DOHH2 (cell line): Measurements from ENCODE around the gene NFIX.

Experiments used
- H3F3A ChIP-seq: fragments of 200-600 bp; sonication (generic), shearing (Covaris generic); 2 replicates; pipeline ENCODE4 v1.6.0; 2016; ENCODE audit warnings: antibody characterized with exemption, mild to moderate bottlenecking; ENCODE audit not compliant: control insufficient read depth, insufficient read depth
- H3K27ac ChIP-seq: fragments of 200-600 bp; sonication (generic); 2 replicates; pipeline ENCODE4 v1.5.1; 2014; ENCODE audit warnings: low read depth, mild to moderate bottlenecking, low read length, moderate library complexity
- H3K27me3 ChIP-seq: fragments of 200-600 bp; sonication (generic); 2 replicates; pipeline ENCODE4 v1.6.1; 2014; ENCODE audit warnings: mild to moderate bottlenecking, low read length, mixed read lengths; ENCODE audit not compliant: control insufficient read depth
- H3K36me3 ChIP-seq: fragments of 200-600 bp; sonication (generic); 2 replicates; pipeline ENCODE4 v1.6.1; 2014; ENCODE audit warnings: mild to moderate bottlenecking, low read length, moderate library complexity, mixed read lengths; ENCODE audit not compliant: control insufficient read depth
- H3K4me1 ChIP-seq: fragments of 200-600 bp; sonication (generic); 2 replicates; pipeline ENCODE4 v1.6.1; 2014; ENCODE audit warnings: mild to moderate bottlenecking, low read length, mixed read lengths; ENCODE audit not compliant: control insufficient read depth
- H3K4me2 ChIP-seq: fragments of 200-600 bp; sonication (generic); 2 replicates; pipeline ENCODE4 v1.6.0; 2014; ENCODE audit warnings: mild to moderate bottlenecking, low read length, moderate library complexity
- H3K4me3 ChIP-seq: fragments of 200-600 bp; sonication (generic); 2 replicates; pipeline ENCODE4 v1.5.1; 2014; ENCODE audit warnings: mild to moderate bottlenecking, low read length, mixed read lengths
- H3K79me2 ChIP-seq: fragments of 200-600 bp; sonication (generic); 2 replicates; pipeline ENCODE4 v1.6.1; 2014; ENCODE audit warnings: mild to moderate bottlenecking, low read length, mixed read lengths; ENCODE audit not compliant: control insufficient read depth
- H3K9me2 ChIP-seq: fragments of 200-600 bp; sonication (generic); replicated peaks from 2 replicates; pipeline ENCODE4 v1.6.1; 2014; ENCODE audit warnings: mild to moderate bottlenecking, low read length, mixed read lengths; ENCODE audit not compliant: control insufficient read depth
- H3K9me3 ChIP-seq: fragments of 200-600 bp; sonication (generic); 2 replicates; pipeline ENCODE4 v1.6.1; 2014; ENCODE audit warnings: antibody characterized with exemption, low read length, mixed read lengths; ENCODE audit not compliant: control insufficient read depth, insufficient read depth
- H4K20me1 ChIP-seq: fragments of 200-600 bp; sonication (generic); 2 replicates; pipeline ENCODE4 v1.6.0; 2014; ENCODE audit warnings: low read depth, mild to moderate bottlenecking, antibody characterized with exemption, low read length, moderate library complexity; ENCODE audit not compliant: control insufficient read depth, insufficient read depth
- EZH2phosphoT487 ChIP-seq: fragments of 200-600 bp; sonication (generic); IDR thresholded peaks from 2 replicates; pipeline ENCODE4 v1.6.1; 2017; ENCODE audit warnings: borderline replicate concordance, mild to moderate bottlenecking, antibody characterized with exemption, low read length, moderate library complexity, mixed read lengths
- TF ChIP-seq, protein P1 (sequence below): fragments of 200-600 bp; sonication (generic); IDR thresholded peaks from one replicate; pipeline ENCODE4 v1.5.1; 2014; ENCODE audit warnings: antibody characterized with exemption, mild to moderate bottlenecking, low read depth, low read length; ENCODE audit not compliant: poor library complexity, severe bottlenecking

NFIX gene

DNA sequence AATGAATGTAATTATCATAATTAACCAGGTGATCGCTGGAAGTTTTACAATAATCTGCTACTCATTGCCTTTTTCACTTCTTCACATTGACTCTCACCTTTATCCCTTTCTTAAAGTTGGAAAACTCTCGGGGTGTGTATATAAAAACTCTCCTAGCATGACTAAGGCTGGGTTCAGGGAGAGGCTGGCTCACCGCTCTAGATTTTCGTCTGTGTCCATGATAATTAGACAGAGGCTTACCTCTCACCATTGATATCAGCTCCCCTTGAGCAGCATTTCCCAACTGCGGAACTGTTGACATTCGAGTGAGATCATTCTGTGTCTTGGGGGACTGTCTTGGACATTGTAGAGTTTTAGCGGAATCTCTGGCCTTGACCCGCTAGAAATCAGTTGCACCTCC is 39.4 kb downstream of the NFIX start:
- H3K9me3 ChIP-seq: no peaks in the 10 kb centered on the region
- no peak overlapping the region for H3K4me2 ChIP-seq
- no peak overlapping the region for H3K27ac ChIP-seq
- H3K9me2 ChIP-seq: no peaks in the 10 kb centered on the region
- H3K79me2 ChIP-seq: no peaks in the 10 kb centered on the region
- no peaks in the 10 kb centered on the region for H3K36me3 ChIP-seq
- H4K20me1 ChIP-seq: no peaks in the 10 kb centered on the region
- H3F3A ChIP-seq: no peaks in the 10 kb centered on the region
- TF ChIP-seq, protein P1, sequence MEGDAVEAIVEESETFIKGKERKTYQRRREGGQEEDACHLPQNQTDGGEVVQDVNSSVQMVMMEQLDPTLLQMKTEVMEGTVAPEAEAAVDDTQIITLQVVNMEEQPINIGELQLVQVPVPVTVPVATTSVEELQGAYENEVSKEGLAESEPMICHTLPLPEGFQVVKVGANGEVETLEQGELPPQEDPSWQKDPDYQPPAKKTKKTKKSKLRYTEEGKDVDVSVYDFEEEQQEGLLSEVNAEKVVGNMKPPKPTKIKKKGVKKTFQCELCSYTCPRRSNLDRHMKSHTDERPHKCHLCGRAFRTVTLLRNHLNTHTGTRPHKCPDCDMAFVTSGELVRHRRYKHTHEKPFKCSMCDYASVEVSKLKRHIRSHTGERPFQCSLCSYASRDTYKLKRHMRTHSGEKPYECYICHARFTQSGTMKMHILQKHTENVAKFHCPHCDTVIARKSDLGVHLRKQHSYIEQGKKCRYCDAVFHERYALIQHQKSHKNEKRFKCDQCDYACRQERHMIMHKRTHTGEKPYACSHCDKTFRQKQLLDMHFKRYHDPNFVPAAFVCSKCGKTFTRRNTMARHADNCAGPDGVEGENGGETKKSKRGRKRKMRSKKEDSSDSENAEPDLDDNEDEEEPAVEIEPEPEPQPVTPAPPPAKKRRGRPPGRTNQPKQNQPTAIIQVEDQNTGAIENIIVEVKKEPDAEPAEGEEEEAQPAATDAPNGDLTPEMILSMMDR: no peak
- no peak for TF ChIP-seq EZH2phosphoT487
- peaks cover 62% of the 10 kb centered on the region for H3K27me3 ChIP-seq
- peaks cover 7% of the 10 kb centered on the region for H3K4me1 ChIP-seq
- no peak overlapping the region for H3K4me3 ChIP-seq

DNA sequence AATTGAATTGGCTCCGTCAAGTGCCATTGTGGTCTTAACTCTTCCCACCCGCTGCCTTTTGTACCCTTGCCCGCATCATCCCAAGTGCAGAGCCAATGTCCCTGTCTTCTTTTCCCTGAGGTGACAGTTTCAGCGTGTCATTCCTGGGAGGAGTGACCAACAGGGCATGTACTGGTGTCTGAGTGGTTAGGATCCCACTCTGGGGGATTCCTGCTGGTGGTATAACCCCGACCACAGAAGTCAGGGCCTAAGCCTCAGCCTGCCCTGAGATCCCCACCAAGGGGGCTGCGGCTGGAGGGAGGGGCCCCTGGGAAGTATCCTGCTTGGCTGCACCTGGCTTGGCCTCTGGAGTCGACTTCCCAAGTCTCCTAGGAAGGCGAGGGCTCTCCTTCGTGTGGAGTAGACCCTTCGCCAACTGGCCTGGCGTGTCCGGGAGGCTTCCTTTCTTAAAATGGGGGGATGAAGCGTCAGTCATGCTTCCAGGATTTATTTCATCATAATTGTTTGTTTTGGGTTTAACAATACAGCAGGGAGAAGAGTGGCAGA is 40.6 kb downstream of the NFIX start:
- Histone ChIP-seq H3K36me3 (no peaks in the 10 kb centered on the region), H3K9me2 (no peaks in the 10 kb centered on the region), H3K4me2 (no peak overlapping the region), H3F3A (no peaks in the 10 kb centered on the region), H3K4me3 (no peak overlapping the region), H3K27me3 (peaks cover 56% of the 10 kb centered on the region), H3K9me3 (no peaks in the 10 kb centered on the region), H3K79me2 (no peaks in the 10 kb centered on the region), H4K20me1 (no peaks in the 10 kb centered on the region), H3K4me1 (peaks cover 7% of the 10 kb centered on the region), H3K27ac (no peak overlapping the region)
- TF ChIP-seq, protein P1: no peak
- no peak for TF ChIP-seq EZH2phosphoT487

DNA sequence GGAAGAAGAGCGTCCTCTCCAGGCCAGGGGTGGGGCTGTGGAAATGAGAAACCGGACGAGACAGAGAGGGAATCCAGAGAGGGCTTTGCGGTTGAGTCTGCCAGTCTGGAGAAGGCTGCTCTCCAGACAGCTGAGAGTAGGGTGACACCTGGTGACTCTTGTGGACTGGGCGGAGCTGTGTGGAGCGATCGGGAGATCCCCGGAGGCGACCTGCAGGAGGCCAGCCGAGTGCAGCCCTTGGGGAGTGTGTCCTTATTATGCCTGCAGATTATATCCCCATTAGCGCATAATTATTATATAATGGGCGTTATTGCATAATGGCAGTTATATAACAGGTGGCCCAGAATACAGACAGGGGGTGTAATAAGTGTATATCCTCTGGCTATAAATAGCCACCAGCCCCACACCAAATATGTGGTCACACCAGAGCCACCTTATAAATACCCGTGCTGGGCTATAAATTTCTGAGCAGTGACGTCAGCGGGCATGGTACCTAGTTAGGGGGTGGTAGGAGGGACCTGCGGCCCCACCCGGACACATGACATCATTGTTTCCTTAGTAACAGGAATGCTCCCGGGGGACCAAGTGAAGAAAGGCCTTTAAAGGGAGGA is 41.2 kb downstream of the NFIX start:
- Histone ChIP-seq H3K9me2 (no peaks in the 10 kb centered on the region), H3K4me2 (no peak overlapping the region), H3F3A (no peaks in the 10 kb centered on the region), H3K4me1 (peaks cover 7% of the 10 kb centered on the region), H3K9me3 (no peaks in the 10 kb centered on the region), H4K20me1 (no peaks in the 10 kb centered on the region), H3K4me3 (no peak overlapping the region), H3K36me3 (no peaks in the 10 kb centered on the region), H3K27ac (no peak overlapping the region), H3K79me2 (no peaks in the 10 kb centered on the region), H3K27me3 (peaks cover 51% of the 10 kb centered on the region)
- no peak for TF ChIP-seq EZH2phosphoT487
- TF ChIP-seq, protein P1: no peak
